Activated CD4-positive, alpha-beta T cell treated with anti-CD3 and anti-CD28 coated beads, Interleukin-2, amount 10 ng/mL, durations not matched to agents 7 days and 5 days (primary cell): Measurements from ENCODE around the gene EGFLAM. TPM values are rescaled to one million over a fixed set of nuclear protein-coding genes. Genes with fewer than 3 reads are reported as not detected.

Experiments used
- CTCF ChIA-PET: fragments of 350-600 bp; sonication (Branson Sonifier 250); formaldehyde crosslinking; loops from one replicate; lab custom pipeline; 2021; ENCODE audit warnings: antibody characterized with exemption; lab: Charles Lee
- POLR2A ChIA-PET: fragments of 350-600 bp; sonication (Branson Sonifier 250); formaldehyde crosslinking; loops from one replicate; lab custom pipeline; 2021; ENCODE audit warnings: antibody characterized with exemption; lab: Charles Lee
- DNase-seq: peaks from one replicate; pipeline ENCODE4 v3.0.0-alpha.2; 2020
- H3K27ac Mint-ChIP-seq: one replicate; pipeline ENCODE4 v1.8.0; 2021; ENCODE audit warnings: mild to moderate bottlenecking, moderate library complexity, mixed read lengths
- H3K27me3 Mint-ChIP-seq: one replicate; pipeline ENCODE4 v1.8.0; 2021; ENCODE audit warnings: mixed read lengths
- H3K36me3 Mint-ChIP-seq: one replicate; pipeline ENCODE4 v1.8.0; 2021; ENCODE audit warnings: low read depth, mixed read lengths
- H3K4me1 Mint-ChIP-seq: one replicate; pipeline ENCODE4 v1.8.0; 2021; ENCODE audit warnings: mixed read lengths
- H3K4me3 Mint-ChIP-seq: one replicate; pipeline ENCODE4 v1.8.0; 2021; ENCODE audit warnings: mild to moderate bottlenecking, moderate library complexity, mixed read lengths
- H3K9me3 Mint-ChIP-seq: one replicate; pipeline ENCODE4 v1.8.0; 2021; ENCODE audit warnings: mixed read lengths
- total RNA-seq, 2 experiments: library from RNA; stranded (reverse); gene quantifications; one replicate each; pipeline ENCODE4 v1.2.3, GENCODE V29; 2021

EGFLAM gene
- not detected for total RNA-seq

- Mint-ChIP-seq H3K4me1 (peaks cover 2% of the 10 kb centered on the region), H3K27ac (no peak within 1 kb of the TSS), H3K9me3 (no peaks in the 10 kb centered on the region), H3K27me3 (peaks cover 67% of the 10 kb centered on the region), H3K36me3 (no peaks in the 10 kb centered on the region), H3K4me3 (peak within 1 kb of the TSS; percentile 9)
- CTCF ChIA-PET, result no interaction called here
- no peak for DNase-seq
- POLR2A ChIA-PET, result no interaction called here
Observed at GRCh38 chr5:38258319-38259061, at the start of gene EGFLAM. TSS of gene EGFLAM (plus strand) at chr5:38258559. CDS start at chr5:38258755, 196 bp downstream.

- H3K4me3 Mint-ChIP-seq, result no peak overlapping the region
- no peak overlapping the region for H3K27ac Mint-ChIP-seq
- ChIA-PET POLR2A (no interaction called here), CTCF (no interaction called here)
- no peaks in the 10 kb centered on the region for H3K36me3 Mint-ChIP-seq
- no peak for DNase-seq
- H3K4me1 Mint-ChIP-seq, result no peaks in the 10 kb centered on the region
- no peaks in the 10 kb centered on the region for H3K9me3 Mint-ChIP-seq
- H3K27me3 Mint-ChIP-seq, result peaks cover 11% of the 10 kb centered on the region
Observed at GRCh38 chr5:38208782-38209378, 49.5 kb upstream of the EGFLAM start.

- Mint-ChIP-seq H3K4me3 (no peak overlapping the region), H3K27ac (no peak overlapping the region)
- CTCF ChIA-PET, result no interaction called here
Observed at GRCh38 chr5:38210676-38211353, 47.5 kb upstream of the EGFLAM start.

GRCh38 chr5:38211354-38211710, 47.0 kb upstream of the EGFLAM start:
- ChIA-PET CTCF (no interaction called here), POLR2A (no interaction called here)
- no peak for DNase-seq
- Mint-ChIP-seq H3K27me3 (peaks cover 6% of the 10 kb centered on the region), H3K4me3 (no peak overlapping the region), H3K36me3 (no peaks in the 10 kb centered on the region), H3K27ac (no peak overlapping the region), H3K9me3 (no peaks in the 10 kb centered on the region), H3K4me1 (no peaks in the 10 kb centered on the region)

More at GRCh38 chr5:38210676-38211353, 47.5 kb upstream of the EGFLAM start:
- POLR2A ChIA-PET, result no interaction called here
- Mint-ChIP-seq H3K27me3 (peaks cover 6% of the 10 kb centered on the region), H3K9me3 (no peaks in the 10 kb centered on the region), H3K4me1 (no peaks in the 10 kb centered on the region), H3K36me3 (no peaks in the 10 kb centered on the region)
- DNase-seq, result no peak

GRCh38 chr5:38212307-38212706, 46.1 kb upstream of the EGFLAM start:
- H3K4me3 Mint-ChIP-seq, result no peak overlapping the region
- POLR2A ChIA-PET, result no interaction called here
- CTCF ChIA-PET, result no interaction called here

GRCh38 chr5:38226091-38226490, 32.3 kb upstream of the EGFLAM start:
- H3K27ac Mint-ChIP-seq, result no peak overlapping the region
- POLR2A ChIA-PET, result no interaction called here

More at GRCh38 chr5:38212307-38212706, 46.1 kb upstream of the EGFLAM start:
- no peaks in the 10 kb centered on the region for H3K9me3 Mint-ChIP-seq
- H3K27me3 Mint-ChIP-seq, result peaks cover 2% of the 10 kb centered on the region
- H3K36me3 Mint-ChIP-seq, result no peaks in the 10 kb centered on the region
- no peak overlapping the region for H3K27ac Mint-ChIP-seq
- no peak for DNase-seq
- no peaks in the 10 kb centered on the region for H3K4me1 Mint-ChIP-seq

GRCh38 chr5:38228914-38229313, 29.4 kb upstream of the EGFLAM start:
- Mint-ChIP-seq H3K27me3 (no peaks in the 10 kb centered on the region), H3K36me3 (no peaks in the 10 kb centered on the region), H3K4me1 (no peaks in the 10 kb centered on the region), H3K27ac (no peak overlapping the region), H3K9me3 (peaks cover under 1% of the 10 kb centered on the region), H3K4me3 (no peak overlapping the region)
- POLR2A ChIA-PET, result no interaction called here
- CTCF ChIA-PET, result no interaction called here
- no peak for DNase-seq

More at GRCh38 chr5:38226091-38226490, 32.3 kb upstream of the EGFLAM start:
- Mint-ChIP-seq H3K36me3 (no peaks in the 10 kb centered on the region), H3K4me1 (no peaks in the 10 kb centered on the region), H3K4me3 (no peak overlapping the region), H3K27me3 (no peaks in the 10 kb centered on the region), H3K9me3 (no peaks in the 10 kb centered on the region)
- DNase-seq, result no peak
- CTCF ChIA-PET, result no interaction called here

- H3K4me3 Mint-ChIP-seq, result no peak overlapping the region
- H3K9me3 Mint-ChIP-seq, result peaks cover 13% of the 10 kb centered on the region
- peaks cover 1% of the 10 kb centered on the region for H3K4me1 Mint-ChIP-seq
- no peak for DNase-seq
- ChIA-PET POLR2A (no interaction called here), CTCF (no interaction called here)
- no peaks in the 10 kb centered on the region for H3K27me3 Mint-ChIP-seq
- no peak overlapping the region for H3K27ac Mint-ChIP-seq
- H3K36me3 Mint-ChIP-seq, result no peaks in the 10 kb centered on the region
Observed at GRCh38 chr5:38234737-38235136, 23.6 kb upstream of the EGFLAM start.

- Mint-ChIP-seq H3K9me3 (peaks cover 13% of the 10 kb centered on the region), H3K4me3 (no peak overlapping the region), H3K4me1 (peaks cover 1% of the 10 kb centered on the region), H3K27me3 (peaks cover 2% of the 10 kb centered on the region), H3K36me3 (no peaks in the 10 kb centered on the region), H3K27ac (no peak overlapping the region)
- no peak for DNase-seq
- ChIA-PET POLR2A (no interaction called here), CTCF (no interaction called here)
Observed at GRCh38 chr5:38237681-38238080, 20.7 kb upstream of the EGFLAM start.

GRCh38 chr5:38240212-38240611, 18.1 kb upstream of the EGFLAM start:
- Mint-ChIP-seq H3K4me1 (peaks cover 1% of the 10 kb centered on the region), H3K27me3 (peaks cover 6% of the 10 kb centered on the region), H3K4me3 (no peak overlapping the region), H3K9me3 (peaks cover 4% of the 10 kb centered on the region), H3K36me3 (no peaks in the 10 kb centered on the region), H3K27ac (no peak overlapping the region)
- POLR2A ChIA-PET, result no interaction called here
- CTCF ChIA-PET, result interaction anchor here (1.3 kb wide), 1 partner anchor 10 kb away, joined by 4 read pairs; no protein-coding TSS in a partner anchor
- DNase-seq, result no peak

- DNase-seq, result no peak
- Mint-ChIP-seq H3K4me1 (peaks cover 1% of the 10 kb centered on the region), H3K4me3 (no peak overlapping the region), H3K9me3 (no peaks in the 10 kb centered on the region), H3K36me3 (no peaks in the 10 kb centered on the region), H3K27me3 (peaks cover 6% of the 10 kb centered on the region), H3K27ac (no peak overlapping the region)
- ChIA-PET POLR2A (no interaction called here), CTCF (no interaction called here)
Observed at GRCh38 chr5:38241655-38242054, 16.7 kb upstream of the EGFLAM start.

- no peak for DNase-seq
- ChIA-PET POLR2A (no interaction called here), CTCF (no interaction called here)
- Mint-ChIP-seq H3K4me3 (no peak overlapping the region), H3K4me1 (no peaks in the 10 kb centered on the region), H3K27ac (no peak overlapping the region), H3K27me3 (peaks cover 8% of the 10 kb centered on the region), H3K36me3 (no peaks in the 10 kb centered on the region), H3K9me3 (no peaks in the 10 kb centered on the region)
Observed at GRCh38 chr5:38245307-38245706, 13.1 kb upstream of the EGFLAM start.

- ChIA-PET POLR2A (no interaction called here), CTCF (interaction anchor here (1.0 to 1.4 kb wide), 2 partner anchors 10 to 17 kb away, joined by 3 to 4 read pairs; no protein-coding TSS in a partner anchor)
- Mint-ChIP-seq H3K9me3 (no peaks in the 10 kb centered on the region), H3K4me1 (no peaks in the 10 kb centered on the region), H3K27me3 (peaks cover 12% of the 10 kb centered on the region), H3K36me3 (no peaks in the 10 kb centered on the region), H3K27ac (no peak overlapping the region), H3K4me3 (no peak overlapping the region)
- DNase-seq, result no peak
Observed at GRCh38 chr5:38249301-38249700, 9.1 kb upstream of the EGFLAM start.
